Measurements from ENCODE around the gene MRPL39. TPM values are rescaled to one million over a fixed set of nuclear protein-coding genes. Genes with fewer than 3 reads are reported as not detected.

MRPL39 gene
- total RNA-seq, 2 experiments from 2014 or later, result 45.0 to 56.9 TPM

DNA sequence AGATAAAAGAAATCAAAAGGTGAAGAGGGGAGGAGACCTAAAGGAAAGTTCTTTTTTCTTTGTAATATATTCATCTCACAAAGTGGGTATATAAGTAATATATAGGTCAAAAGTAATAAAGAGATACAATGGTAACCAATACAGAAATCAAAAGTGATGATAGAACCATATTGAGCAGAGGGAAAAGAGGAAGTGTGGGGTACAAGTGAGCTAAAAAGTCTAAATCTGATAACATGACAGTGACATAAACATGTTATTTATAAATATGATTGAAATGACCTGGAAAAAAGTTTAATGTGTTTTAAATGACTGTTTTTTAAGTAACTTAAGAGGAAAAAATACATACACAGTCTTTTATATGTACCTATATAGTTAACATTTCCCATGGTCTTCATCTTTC lies 70.5 kb downstream of the MRPL39 start:
- Histone ChIP-seq H3K4me3 (ENCODE audit: low read depth, low read length, poor library complexity, severe bottlenecking) (no peak overlapping the region), H3K9me2 (ENCODE audit: insufficient read depth, low read length) (no peaks in the 10 kb centered on the region), H3K4me2 (ENCODE audit: low read length) (no peak overlapping the region), H2AFZ (ENCODE audit: low read length) (no peak overlapping the region), H3K9me3 (ENCODE audit: low read length) (peaks cover 15% of the 10 kb centered on the region; the same call in 1 of the 2 replicates), H3K4me1 (ENCODE audit: insufficient read depth, low read length, poor library complexity, severe bottlenecking) (no peaks in the 10 kb centered on the region), H3K36me3 (ENCODE audit: insufficient read depth, low read length) (no peaks in the 10 kb centered on the region), H3K27ac (ENCODE audit: low read depth, low read length, poor library complexity, severe bottlenecking) (no peak overlapping the region), H3K79me2 (ENCODE audit: insufficient read depth, low read depth, low read length) (no peaks in the 10 kb centered on the region), H4K20me1 (ENCODE audit: insufficient read depth, low read length) (no peaks in the 10 kb centered on the region)
- ChIA-PET POLR2A (interaction anchor here (0.7 kb wide), 1 partner anchor 46 kb away, joined by 3 read pairs; no protein-coding TSS in a partner anchor), CTCF (ENCODE audit: unreplicated experiment) (no interaction called here)
- intact Hi-C loops (cut with micrococcal nuclease; ENCODE audit: unreplicated experiment), result no loop called here
- TF ChIP-seq, protein P1, sequence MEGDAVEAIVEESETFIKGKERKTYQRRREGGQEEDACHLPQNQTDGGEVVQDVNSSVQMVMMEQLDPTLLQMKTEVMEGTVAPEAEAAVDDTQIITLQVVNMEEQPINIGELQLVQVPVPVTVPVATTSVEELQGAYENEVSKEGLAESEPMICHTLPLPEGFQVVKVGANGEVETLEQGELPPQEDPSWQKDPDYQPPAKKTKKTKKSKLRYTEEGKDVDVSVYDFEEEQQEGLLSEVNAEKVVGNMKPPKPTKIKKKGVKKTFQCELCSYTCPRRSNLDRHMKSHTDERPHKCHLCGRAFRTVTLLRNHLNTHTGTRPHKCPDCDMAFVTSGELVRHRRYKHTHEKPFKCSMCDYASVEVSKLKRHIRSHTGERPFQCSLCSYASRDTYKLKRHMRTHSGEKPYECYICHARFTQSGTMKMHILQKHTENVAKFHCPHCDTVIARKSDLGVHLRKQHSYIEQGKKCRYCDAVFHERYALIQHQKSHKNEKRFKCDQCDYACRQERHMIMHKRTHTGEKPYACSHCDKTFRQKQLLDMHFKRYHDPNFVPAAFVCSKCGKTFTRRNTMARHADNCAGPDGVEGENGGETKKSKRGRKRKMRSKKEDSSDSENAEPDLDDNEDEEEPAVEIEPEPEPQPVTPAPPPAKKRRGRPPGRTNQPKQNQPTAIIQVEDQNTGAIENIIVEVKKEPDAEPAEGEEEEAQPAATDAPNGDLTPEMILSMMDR (conservative IDR thresholded peaks at IDR 0.05; ENCODE audit: low read length), result no peak
- TF ChIP-seq EZH2phosphoT487 (IDR thresholded peaks at IDR 0.05; ENCODE audit: borderline replicate concordance, low read depth, low read length), result no peak
- BruUV-seq (replicated peaks), result no TSS peak
- no peak for DNase-seq (ENCODE audit: low spot score)

DNA sequence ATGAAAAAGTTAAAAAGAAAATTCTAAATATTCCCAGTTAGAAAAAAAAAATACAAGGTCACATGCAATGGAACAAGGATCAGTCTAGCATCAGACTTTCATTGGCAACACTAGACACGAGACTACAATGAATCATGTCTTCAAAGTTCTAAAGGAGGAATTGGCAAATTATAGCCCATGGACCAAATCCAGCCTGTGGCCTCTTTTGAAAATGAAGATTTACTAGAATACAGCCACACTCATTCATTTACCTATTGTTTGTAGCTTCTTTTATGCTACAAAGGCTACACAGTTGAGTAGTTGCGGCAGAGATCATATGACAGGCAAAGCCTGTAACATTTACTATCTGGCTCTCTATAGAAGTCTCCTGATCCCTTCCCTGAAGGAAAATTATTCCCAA lies 71.4 kb downstream of the MRPL39 start:
- Histone ChIP-seq H3K79me2 (ENCODE audit: insufficient read depth, low read depth, low read length) (no peaks in the 10 kb centered on the region), H3K9me3 (ENCODE audit: low read length) (peaks cover 15% of the 10 kb centered on the region; the same call in 1 of the 2 replicates), H3K4me2 (ENCODE audit: low read length) (no peak overlapping the region), H3K4me3 (ENCODE audit: low read depth, low read length, poor library complexity, severe bottlenecking) (no peak overlapping the region), H3K4me1 (ENCODE audit: insufficient read depth, low read length, poor library complexity, severe bottlenecking) (no peaks in the 10 kb centered on the region), H3K36me3 (ENCODE audit: insufficient read depth, low read length) (no peaks in the 10 kb centered on the region), H3K9me2 (ENCODE audit: insufficient read depth, low read length) (no peaks in the 10 kb centered on the region), H2AFZ (ENCODE audit: low read length) (no peak overlapping the region), H3K27ac (ENCODE audit: low read depth, low read length, poor library complexity, severe bottlenecking) (no peak overlapping the region), H4K20me1 (ENCODE audit: insufficient read depth, low read length) (no peaks in the 10 kb centered on the region)
- BruUV-seq (replicated peaks), result no TSS peak
- DNase-seq (ENCODE audit: low spot score), result no peak
- intact Hi-C loops (cut with micrococcal nuclease; ENCODE audit: unreplicated experiment), result no loop called here
- TF ChIP-seq EZH2phosphoT487 (IDR thresholded peaks at IDR 0.05; ENCODE audit: borderline replicate concordance, low read depth, low read length), result no peak
- TF ChIP-seq, protein P1 (conservative IDR thresholded peaks at IDR 0.05; ENCODE audit: low read length), result no peak
- CTCF ChIA-PET (ENCODE audit: unreplicated experiment), result no interaction called here
- POLR2A ChIA-PET, result no interaction called here

Other genes starting within 250 kb of the MRPL39 start
- 0.36 and 1.2 TPM in 2 replicates for gene JAM2, start 31.8 kb upstream of the MRPL39 start, total RNA-seq (2014; rRNA removed; shearing (Covaris generic))
- gene JAM2, start 31.8 kb upstream of the MRPL39 start, total RNA-seq (2022), result 1.4 and 1.7 TPM in 2 replicates
- 70.6 and 83.8 TPM in 2 replicates for gene ATP5PF, start 127.4 kb upstream of the MRPL39 start, total RNA-seq (2014; rRNA removed; shearing (Covaris generic))
- gene ATP5PF, start 127.4 kb upstream of the MRPL39 start, total RNA-seq (2022), result 145 and 164 TPM in 2 replicates
- 21.9 and 22.2 TPM in 2 replicates for gene GABPA, start 127.5 kb upstream of the MRPL39 start, total RNA-seq (2014; rRNA removed; shearing (Covaris generic))
- gene GABPA, start 127.5 kb upstream of the MRPL39 start, total RNA-seq (2022), result 33.2 and 33.6 TPM in 2 replicates

Measured in OCI-LY7 (cell line).